Adipocyte (in vitro differentiated cells): ENCODE results near the gene SLK.
A peak's percentile ranks its signal among the peaks of the same experiment; 100 is the strongest.

Experiments
- DNase-seq: peaks from one replicate; pipeline ENCODE4 v3.0.0-alpha.2; 2015; ENCODE audit warnings: low read depth
- H3K27me3 ChIP-seq: replicated peaks from 2 replicates; pipeline ENCODE4 v1.7.0; 2013; ENCODE audit warnings: mild to moderate bottlenecking, low read length, moderate library complexity; ENCODE audit not compliant: control insufficient read depth, insufficient read depth
- H3K36me3 ChIP-seq: 2 replicates; pipeline ENCODE4 v1.7.0; 2013; ENCODE audit warnings: low read length, mild to moderate bottlenecking, moderate library complexity; ENCODE audit not compliant: control insufficient read depth, insufficient read depth, severe bottlenecking
- H3K4me1 ChIP-seq: 2 replicates; pipeline ENCODE4 v1.7.0; 2013; ENCODE audit warnings: mild to moderate bottlenecking, low read length, moderate library complexity; ENCODE audit not compliant: control insufficient read depth, insufficient read depth
- H3K4me3 ChIP-seq: 2 replicates; pipeline ENCODE4 v1.7.0; 2013; ENCODE audit warnings: mild to moderate bottlenecking, low read length, moderate library complexity
- H3K9ac ChIP-seq: 2 replicates; pipeline ENCODE4 v1.7.0; 2013; ENCODE audit warnings: mild to moderate bottlenecking, low read length, moderate library complexity
- H3K9me3 ChIP-seq: 2 replicates; pipeline ENCODE4 v1.7.0; 2013; ENCODE audit warnings: mild to moderate bottlenecking, low read length, moderate library complexity; ENCODE audit not compliant: control insufficient read depth

The SLK gene

DNA sequence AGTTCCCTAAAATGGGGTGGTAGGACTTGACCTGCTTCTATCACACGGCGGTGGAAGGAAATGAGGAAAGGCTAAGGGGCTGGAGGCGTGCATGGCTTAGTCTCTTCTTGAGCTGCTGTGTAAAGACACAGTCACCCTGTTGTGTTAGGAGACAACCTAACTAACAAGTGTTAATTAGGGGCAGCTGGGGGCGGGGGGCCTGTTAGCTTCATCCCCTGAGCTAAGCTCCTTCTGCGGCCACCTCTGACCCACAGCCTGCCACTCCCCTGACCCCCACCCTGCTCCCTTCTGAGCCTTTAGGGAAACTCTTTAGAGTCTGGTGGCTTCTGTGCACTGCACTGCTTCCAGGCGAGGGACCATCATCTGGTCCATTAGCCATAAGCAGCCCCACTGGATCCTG lies 90.8 kb downstream of the SLK start:
- DNase-seq: no peak
- no peaks in the 10 kb centered on the region for H3K36me3 ChIP-seq
- no peaks in the 10 kb centered on the region for H3K27me3 ChIP-seq
- H3K4me1 ChIP-seq: no peaks in the 10 kb centered on the region
- H3K9ac ChIP-seq: no peak overlapping the region
- no peaks in the 10 kb centered on the region for H3K9me3 ChIP-seq
- H3K4me3 ChIP-seq: no peak overlapping the region

GRCh38 chr10:104059364-104059763 lies 92.4 kb downstream of the SLK start:
- no peaks in the 10 kb centered on the region for H3K9me3 ChIP-seq
- H3K36me3 ChIP-seq: no peaks in the 10 kb centered on the region
- H3K9ac ChIP-seq: no peak overlapping the region
- no peak for DNase-seq
- peaks cover 2% of the 10 kb centered on the region for H3K27me3 ChIP-seq
- H3K4me3 ChIP-seq: no peak overlapping the region
- no peaks in the 10 kb centered on the region for H3K4me1 ChIP-seq

DNA sequence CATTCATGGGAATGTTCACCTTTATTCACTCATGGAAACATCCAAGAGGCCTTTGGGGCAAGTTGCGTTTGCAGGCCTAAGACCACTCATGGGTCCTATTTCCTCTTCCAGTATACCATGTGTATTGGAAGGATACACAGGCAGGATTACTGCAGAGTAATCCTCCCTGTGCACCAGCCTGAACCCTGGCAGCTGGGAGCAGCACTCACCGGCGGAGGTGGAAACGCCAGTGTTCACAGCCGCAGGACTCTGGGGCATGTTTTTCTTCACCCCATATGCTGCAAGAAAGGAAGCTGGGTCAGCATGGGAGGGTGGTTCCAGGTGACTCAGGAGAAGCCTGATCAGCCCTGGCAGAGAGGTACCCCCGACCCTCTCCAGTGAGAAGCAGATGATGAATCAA lies 94.3 kb downstream of the SLK start:
- peaks cover 6% of the 10 kb centered on the region for H3K27me3 ChIP-seq
- no peak for DNase-seq

DNA sequence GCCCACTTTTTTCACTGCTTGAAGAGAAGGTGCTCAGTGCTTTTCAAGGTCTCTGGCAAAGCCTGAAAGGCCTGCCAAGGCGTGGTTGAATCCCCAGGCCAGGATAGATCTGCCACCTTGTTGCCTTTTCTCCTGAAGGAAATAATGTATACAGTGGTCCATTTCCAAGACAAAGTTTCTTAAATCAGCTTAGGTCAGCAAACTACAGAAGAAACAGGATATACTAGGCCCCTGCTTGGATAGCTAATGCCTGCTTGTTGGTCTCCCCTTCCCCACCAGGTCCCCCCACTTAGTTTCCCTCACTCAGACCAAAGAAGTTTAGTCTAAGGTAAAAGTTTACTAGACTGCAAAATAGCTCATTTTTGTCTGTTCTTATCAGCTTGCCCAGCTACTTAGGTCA lies 98.8 kb downstream of the SLK start:
- H3K9me3 ChIP-seq: no peaks in the 10 kb centered on the region
- H3K27me3 ChIP-seq: peaks cover 6% of the 10 kb centered on the region
- H3K36me3 ChIP-seq: no peaks in the 10 kb centered on the region
- DNase-seq: no peak
- H3K4me1 ChIP-seq: no peaks in the 10 kb centered on the region
- no peak overlapping the region for H3K4me3 ChIP-seq
- no peak overlapping the region for H3K9ac ChIP-seq

More for the DNA sequence above, 94.3 kb downstream of the SLK start:
- Histone ChIP-seq H3K36me3 (no peaks in the 10 kb centered on the region), H3K4me1 (no peaks in the 10 kb centered on the region), H3K9me3 (no peaks in the 10 kb centered on the region), H3K9ac (no peak overlapping the region), H3K4me3 (no peak overlapping the region)

GRCh38 chr10:104066945-104067344 lies 100.0 kb downstream of the SLK start:
- Histone ChIP-seq H3K9me3 (no peaks in the 10 kb centered on the region), H3K4me3 (no peak overlapping the region), H3K36me3 (no peaks in the 10 kb centered on the region), H3K9ac (no peak overlapping the region), H3K4me1 (no peaks in the 10 kb centered on the region), H3K27me3 (peaks cover 6% of the 10 kb centered on the region)
- DNase-seq: no peak

DNA sequence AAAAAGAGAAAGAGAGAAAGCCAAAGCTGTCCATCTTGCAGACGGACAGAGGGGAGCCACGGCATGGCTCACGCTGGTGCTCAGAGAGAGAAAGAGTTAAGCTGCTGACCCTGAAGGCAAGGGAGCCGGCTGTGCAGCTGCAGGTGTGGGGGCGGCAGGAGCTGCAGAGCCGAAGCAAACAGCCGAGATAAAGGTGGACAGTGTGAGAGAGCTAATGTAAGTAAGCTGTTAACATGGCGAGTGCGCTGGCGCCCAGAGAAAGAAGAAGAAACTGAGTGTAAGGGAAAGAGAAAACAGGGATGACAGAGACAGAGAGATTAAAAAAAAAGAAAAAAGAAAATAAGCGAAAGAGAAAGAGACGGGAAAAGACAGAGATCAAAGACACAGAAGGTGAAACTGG lies 100.6 kb downstream of the SLK start:
- Histone ChIP-seq H3K27me3 (peaks cover 6% of the 10 kb centered on the region), H3K9ac (no peak overlapping the region), H3K4me3 (no peak overlapping the region), H3K9me3 (no peaks in the 10 kb centered on the region), H3K36me3 (no peaks in the 10 kb centered on the region), H3K4me1 (no peaks in the 10 kb centered on the region)
- DNase-seq: no peak

DNA sequence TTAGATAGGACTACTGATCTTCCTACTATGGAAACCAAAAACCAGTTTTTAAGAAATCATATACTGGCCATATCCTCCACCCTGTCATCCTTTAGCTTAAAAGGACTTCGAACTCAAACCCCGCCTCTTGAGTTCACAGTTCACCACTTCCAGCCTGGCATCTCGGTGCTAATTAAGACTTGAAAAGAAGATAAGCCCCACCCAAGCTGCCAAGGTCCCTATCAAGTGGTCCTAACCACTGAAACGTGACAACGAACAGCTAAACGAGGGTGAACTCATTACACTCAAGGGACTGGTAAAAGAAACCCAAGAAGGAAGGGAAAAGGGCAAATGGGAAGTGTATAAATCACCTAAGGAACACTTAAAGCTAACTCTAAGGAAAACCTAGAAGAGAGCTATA lies 102.7 kb downstream of the SLK start:
- DNase-seq: no peak
- H3K4me1 ChIP-seq: no peaks in the 10 kb centered on the region
- no peak overlapping the region for H3K4me3 ChIP-seq
- H3K9ac ChIP-seq: no peak overlapping the region
- no peaks in the 10 kb centered on the region for H3K36me3 ChIP-seq
- peaks cover 3% of the 10 kb centered on the region for H3K27me3 ChIP-seq
- no peaks in the 10 kb centered on the region for H3K9me3 ChIP-seq

GRCh38 chr10:104072786-104073185 lies 105.8 kb downstream of the SLK start:
- no peak for DNase-seq
- no peaks in the 10 kb centered on the region for H3K36me3 ChIP-seq
- H3K4me1 ChIP-seq: peaks cover 15% of the 10 kb centered on the region

DNA sequence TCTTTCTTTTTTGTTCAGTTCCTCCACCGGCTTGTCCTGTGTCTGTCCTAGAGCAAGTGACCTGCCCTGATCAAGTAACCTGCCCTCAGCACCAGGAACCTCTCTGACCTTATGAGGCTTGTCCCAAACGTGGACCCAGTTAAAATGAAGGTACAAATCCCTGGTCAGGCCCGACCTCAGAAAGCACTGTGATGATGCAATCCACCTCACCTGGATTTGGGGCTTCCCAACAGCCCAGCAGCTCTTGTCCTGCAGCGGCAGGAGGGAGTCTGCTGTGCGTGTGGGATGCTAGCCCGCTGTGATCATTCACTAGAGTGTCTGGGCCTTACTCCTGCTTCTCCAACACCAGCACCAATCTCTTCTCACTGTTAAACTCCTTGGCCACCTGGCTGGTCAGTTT lies 107.6 kb downstream of the SLK start:
- no peak for DNase-seq
- Histone ChIP-seq H3K27me3 (peaks cover 9% of the 10 kb centered on the region), H3K4me3 (no peak overlapping the region), H3K9me3 (no peaks in the 10 kb centered on the region), H3K4me1 (peaks cover 15% of the 10 kb centered on the region), H3K36me3 (no peaks in the 10 kb centered on the region), H3K9ac (no peak overlapping the region)

More at GRCh38 chr10:104072786-104073185, 105.8 kb downstream of the SLK start:
- no peaks in the 10 kb centered on the region for H3K9me3 ChIP-seq
- H3K9ac ChIP-seq: no peak overlapping the region
- peaks cover 9% of the 10 kb centered on the region for H3K27me3 ChIP-seq
- H3K4me3 ChIP-seq: no peak overlapping the region

- Histone ChIP-seq H3K9me3 (no peaks in the 10 kb centered on the region), H3K36me3 (no peaks in the 10 kb centered on the region), H3K27me3 (peaks cover 9% of the 10 kb centered on the region), H3K4me1 (peaks cover 15% of the 10 kb centered on the region), H3K4me3 (no peak overlapping the region), H3K9ac (no peak overlapping the region)
- peak; percentile 47 for DNase-seq
Measured at GRCh38 chr10:104076743-104077160, 109.8 kb downstream of the SLK start.

DNA sequence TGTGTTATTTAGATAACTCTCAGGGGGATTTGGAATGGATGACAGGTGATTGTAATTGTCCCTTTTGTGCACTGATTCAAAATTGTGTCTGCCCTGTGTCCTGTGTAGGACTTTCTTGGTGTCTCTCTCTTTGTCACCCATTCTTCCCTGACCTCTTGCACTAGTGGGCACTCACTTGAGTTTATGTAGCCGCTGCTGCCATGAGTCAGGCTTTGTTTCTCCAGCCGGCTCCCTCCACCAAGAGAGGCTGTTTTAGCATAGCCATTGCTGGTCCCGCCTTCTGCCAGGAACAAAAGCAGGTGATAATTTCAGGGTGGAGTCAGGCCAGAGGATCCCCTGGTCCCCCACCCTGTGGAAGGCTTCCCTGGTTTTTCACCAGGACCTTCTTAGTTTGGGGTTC lies 110.3 kb downstream of the SLK start:
- Histone ChIP-seq H3K4me1 (peaks cover 15% of the 10 kb centered on the region), H3K9ac (no peak overlapping the region), H3K9me3 (no peaks in the 10 kb centered on the region), H3K27me3 (peaks cover 9% of the 10 kb centered on the region), H3K4me3 (no peak overlapping the region), H3K36me3 (no peaks in the 10 kb centered on the region)
- DNase-seq: no peak

- DNase-seq: no peak
- Histone ChIP-seq H3K9me3 (no peaks in the 10 kb centered on the region), H3K4me3 (no peak overlapping the region), H3K27me3 (peaks cover 9% of the 10 kb centered on the region), H3K36me3 (no peaks in the 10 kb centered on the region), H3K9ac (no peak overlapping the region), H3K4me1 (peaks cover 15% of the 10 kb centered on the region)
Measured at GRCh38 chr10:104077663-104078151, 110.8 kb downstream of the SLK start.
